Heart left ventricle (tissue), 16 donors: ENCODE data around the gene UBE2H. TPM values are rescaled to one million over a fixed set of nuclear protein-coding genes. Genes with fewer than 3 reads are reported as not detected.

ENCODE experiments used
- ATAC-seq, 4 donors: fragments of 200-7000 bp; cut with Tn5 transposase; one replicate each; pipeline ENCODE4 v1.9.1; 2020 to 2022; ENCODE audit warnings: moderate library complexity in 4 of 4, mild to moderate bottlenecking in 3 of 4, moderate number of reproducible peaks in 1 of 4
- DNase-seq, 5 donors: peaks; one replicate each; pipeline ENCODE4 v3.0.0-alpha.2; 2020
- H3K27ac ChIP-seq, 12 donors: fragments of 200-600 bp; sonication (generic) in 4 of 12; one replicate each; pipeline versions ENCODE4 v1.5.0 to v1.8.0; 2016 to 2022; ENCODE audit warnings: mild to moderate bottlenecking in 2 of 12
- H3K27me3 ChIP-seq, 9 donors: fragments of 200-600 bp; sonication (generic) in 2 of 9; one replicate each; pipeline versions ENCODE4 v1.5.1 to v1.8.0; 2016 to 2022; ENCODE audit warnings: mild to moderate bottlenecking in 3 of 9
- H3K36me3 ChIP-seq, 9 donors: fragments of 200-600 bp; sonication (generic) in 2 of 9; one replicate each; pipeline versions ENCODE4 v1.5.0 to v1.8.0; 2018 to 2022; ENCODE audit warnings: mild to moderate bottlenecking in 2 of 9
- H3K4me1 ChIP-seq, 12 donors: fragments of 200-600 bp; sonication (generic) in 4 of 12; one replicate each; pipeline versions ENCODE4 v1.5.0 to v1.8.0; 2016 to 2022; ENCODE audit warnings: mild to moderate bottlenecking in 3 of 12
- H3K4me3 ChIP-seq, 12 donors: fragments of 200-600 bp; sonication (generic) in 4 of 12; one replicate each; pipeline versions ENCODE4 v1.5.0 to v1.8.0; 2017 to 2022; ENCODE audit warnings: mild to moderate bottlenecking in 9 of 12, moderate library complexity in 4 of 12
- H3K9me3 ChIP-seq, 12 donors: fragments of 200-600 bp; sonication (generic) in 4 of 12; one replicate each; pipeline versions ENCODE4 v1.5.0 to v1.8.0; 2016 to 2022; ENCODE audit warnings: mild to moderate bottlenecking in 1 of 12
- POLR2A ChIP-seq, 2 donors: fragments of 450-650 bp; IDR thresholded peaks; one replicate each; pipeline ENCODE4 v1.6.1; 2017; ENCODE audit warnings: antibody characterized with exemption in 2 of 2, mild to moderate bottlenecking in 2 of 2, moderate library complexity in 2 of 2
- WGBS, 4 donors: extraction: QIAGEN DNeasy Blood & Tissue Kit in 2 of 4; methylation state at CpG; one replicate each; pipeline versions ENCODE4 v1.1.5 to v1.1.7; 2013 to 2018; 5-methylcytosine and 5-hydroxymethylcytosine counted together
- intact Hi-C, 10 donors: fragments of 100-400 bp; cut with DNase I; formaldehyde crosslinking; loops; one replicate each; pipeline versions ENCODE4 v1.11.1 to v1.14.2; 2022
- polyA plus RNA-seq, 2 donors: library from polyadenylated mRNA; stranded (reverse); fragments of 200-250 nt; gene quantifications; one replicate each; pipeline ENCODE4 v1.2.3, GENCODE V29; 2013
- total RNA-seq, 9 donors: library from RNA; depleted of rRNA in 2 of 9; stranded (reverse); fragments of >200 nt in 2 of 9; fragmentation: NEBNext Ultra II Directional in 3 of 9; extraction: Animal tissue kit (Norgen Biotek cat#: 25700) in 3 of 9; gene quantifications; one replicate each; pipeline versions ENCODE4 v1.1.0 to v1.2.4, GENCODE V29; 2016 to 2023
- TF ChIP-seq, protein P1 (sequence below), 12 donors: fragments of 200-600 bp; sonication (generic) in 4 of 12; IDR thresholded peaks; one replicate each; pipeline versions ENCODE4 v1.5.0 to v1.8.0; 2018 to 2022; ENCODE audit warnings: antibody characterized with exemption in 12 of 12, mild to moderate bottlenecking in 5 of 12
- donor health status: ischemic (EF 13 %, LVEDD 7.1; RV severe dilation, severe dysfunction).
- donor health status: healthy with polysubstance abuse.
- donor health status: DM: no; HTN: yes; CAD: no.
- donor health status: DM: no; HTN: no; CAD: no.
- donor health status: ischemic (EF 25% LVEDD 6.9; RV normal size, moderate dysfunction).
- donor health status: ischemic (EF 25% LVEDD 5.7; RV mildly dilated, moderate dysfunction).
- donor health status: healthy.
- donor health status: DM: yes; HTN: yes; CAD: no.
- donor health status: ischemic (EF 35%, LVEDD 5.7; RV mildly dilated, moderate dysfunction).
- donor health status: nonischemic (EF 11% LVEDD 7.7; RV severe dilation, severe dysfunction).
- donor health status: DM: yes; HTN: yes; CAD: no.
- donor health status: PGD.
- donor health status: ischemic (EF 29% LVEDD 5.4; RV normal size, mild dysfunction).
- donor health status: nonischemic (EF 23%, LVEDD 6.1; RV moderate dilation, normal function).

The UBE2H gene
- total and polyA plus RNA-seq, 11 donors = 46.5 to 219 (median 112) TPM

DNA sequence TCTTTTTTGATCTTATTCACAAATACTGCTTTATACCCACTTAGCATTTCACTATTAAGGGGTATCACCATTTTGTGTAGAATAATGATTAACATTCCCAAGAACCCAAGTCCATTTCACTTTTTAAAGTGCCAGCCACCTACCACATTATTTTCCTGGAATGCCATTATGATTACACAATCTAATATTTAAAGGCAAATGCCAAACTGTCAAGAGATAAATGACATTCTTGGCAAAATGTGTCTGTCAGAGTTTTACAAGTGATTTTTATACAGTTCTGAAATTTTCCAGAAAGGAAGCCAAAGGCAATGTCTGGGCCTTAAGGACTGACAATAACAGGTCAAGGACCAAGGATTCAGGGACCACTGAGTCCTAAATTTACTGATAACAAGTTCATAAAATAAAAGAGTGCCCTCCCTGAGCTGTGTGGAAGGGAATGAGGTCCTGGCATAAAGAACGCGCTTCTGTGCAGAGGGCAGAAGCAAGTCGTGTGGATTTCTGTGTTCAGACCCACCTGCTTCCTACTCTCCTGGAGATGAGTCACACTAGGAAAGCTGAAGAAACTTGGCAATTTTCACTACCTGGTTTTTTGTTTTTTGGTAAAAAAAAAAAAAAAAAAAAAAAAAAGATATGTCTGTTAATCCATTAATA, 66.5 kb downstream of the UBE2H start:
- TF ChIP-seq, protein P1, sequence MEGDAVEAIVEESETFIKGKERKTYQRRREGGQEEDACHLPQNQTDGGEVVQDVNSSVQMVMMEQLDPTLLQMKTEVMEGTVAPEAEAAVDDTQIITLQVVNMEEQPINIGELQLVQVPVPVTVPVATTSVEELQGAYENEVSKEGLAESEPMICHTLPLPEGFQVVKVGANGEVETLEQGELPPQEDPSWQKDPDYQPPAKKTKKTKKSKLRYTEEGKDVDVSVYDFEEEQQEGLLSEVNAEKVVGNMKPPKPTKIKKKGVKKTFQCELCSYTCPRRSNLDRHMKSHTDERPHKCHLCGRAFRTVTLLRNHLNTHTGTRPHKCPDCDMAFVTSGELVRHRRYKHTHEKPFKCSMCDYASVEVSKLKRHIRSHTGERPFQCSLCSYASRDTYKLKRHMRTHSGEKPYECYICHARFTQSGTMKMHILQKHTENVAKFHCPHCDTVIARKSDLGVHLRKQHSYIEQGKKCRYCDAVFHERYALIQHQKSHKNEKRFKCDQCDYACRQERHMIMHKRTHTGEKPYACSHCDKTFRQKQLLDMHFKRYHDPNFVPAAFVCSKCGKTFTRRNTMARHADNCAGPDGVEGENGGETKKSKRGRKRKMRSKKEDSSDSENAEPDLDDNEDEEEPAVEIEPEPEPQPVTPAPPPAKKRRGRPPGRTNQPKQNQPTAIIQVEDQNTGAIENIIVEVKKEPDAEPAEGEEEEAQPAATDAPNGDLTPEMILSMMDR (IDR thresholded peaks at IDR 0.05) = no peak
- TF ChIP-seq POLR2A (IDR thresholded peaks at IDR 0.05) = no peak
- Histone ChIP-seq H3K4me1 (peaks cover 0 to 49% (median 22%) of the 10 kb centered on the region in 12 donors), H3K27ac (peak overlapping the region in 10 of 12 donors; percentile 15 to 69 (median 46)), H3K9me3 (no peaks in the 10 kb centered on the region), H3K36me3 (peaks cover 0 to 20% (median 8%) of the 10 kb centered on the region in 9 donors), H3K4me3 (no peak overlapping the region), H3K27me3 (no peaks in the 10 kb centered on the region)
- WGBS, 4 donors = 43 to 54% (median 50%) methylated on average over 3 of the region's 3 CpGs
- no peak for DNase-seq
- intact Hi-C loops = loop anchor here in 1 of 10 donors (10.0 kb wide), 1 partner anchor 69 kb away; the partner anchor contains the start of gene UBE2H
- ATAC-seq = peak in 3 of 4 donors; percentile 42 to 59 (median 49)

DNA sequence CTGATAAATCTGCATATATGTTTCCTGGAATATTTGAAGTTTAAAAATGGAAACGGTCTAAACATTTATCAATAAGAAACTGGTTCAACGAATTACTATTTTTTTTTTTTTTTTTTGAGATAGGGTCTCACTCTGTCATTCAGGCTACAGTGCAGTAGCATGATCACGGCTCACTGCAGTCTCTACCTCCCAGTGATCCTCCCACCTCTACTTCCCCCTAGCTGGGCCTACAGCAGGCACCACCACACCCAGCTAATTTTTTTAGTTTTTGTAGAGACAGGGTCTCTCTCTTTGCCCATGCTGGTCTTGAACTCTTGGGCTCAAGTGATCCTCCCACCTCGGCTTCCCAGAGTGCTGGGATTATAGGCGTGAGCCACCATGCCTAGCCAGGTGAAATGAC, 68.3 kb downstream of the UBE2H start:
- Histone ChIP-seq H3K27me3 (no peaks in the 10 kb centered on the region), H3K27ac (peak overlapping the region in 1 of 12 donors; percentile 45), H3K4me3 (no peak overlapping the region), H3K9me3 (no peaks in the 10 kb centered on the region), H3K36me3 (peaks cover 0 to 24% (median 16%) of the 10 kb centered on the region in 9 donors), H3K4me1 (peaks cover 0 to 45% (median 21%) of the 10 kb centered on the region in 12 donors)
- intact Hi-C loops = loop anchor here in 1 of 10 donors (10.0 kb wide), 1 partner anchor 70 kb away; the partner anchor contains the start of gene UBE2H
- no peak for ATAC-seq
- 85 to 96% (median 94%) methylated on average over 5 of the region's 5 CpGs for WGBS, 4 donors
- no peak for TF ChIP-seq POLR2A (IDR thresholded peaks at IDR 0.05)
- TF ChIP-seq, protein P1 (IDR thresholded peaks at IDR 0.05) = no peak
- no peak for DNase-seq

DNA sequence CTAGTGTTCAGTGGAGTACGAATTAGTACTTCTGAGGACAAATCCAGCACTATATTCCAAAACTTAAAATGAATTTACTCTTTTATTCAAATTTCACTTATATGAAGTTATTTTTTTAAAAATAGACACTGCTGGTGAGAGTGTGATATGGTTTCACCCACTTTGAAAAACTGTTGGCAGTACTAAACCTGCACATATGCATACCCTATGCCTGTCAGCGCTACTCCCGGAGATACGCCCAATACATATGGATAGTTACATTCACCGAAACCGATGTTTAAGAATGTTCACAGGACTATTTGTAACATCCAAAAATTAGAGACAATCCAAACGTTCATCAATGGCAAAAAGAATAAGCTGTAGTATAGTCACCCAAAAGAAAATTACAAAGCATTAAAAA, 69.6 kb downstream of the UBE2H start:
- 94 to 96% (median 94%) methylated on average over 7 of the region's 7 CpGs for WGBS, 4 donors
- Histone ChIP-seq H3K27me3 (no peaks in the 10 kb centered on the region), H3K4me1 (peaks cover 0 to 42% (median 16%) of the 10 kb centered on the region in 12 donors), H3K27ac (no peak overlapping the region), H3K4me3 (no peak overlapping the region), H3K36me3 (peaks cover 0 to 37% (median 24%) of the 10 kb centered on the region in 9 donors), H3K9me3 (no peaks in the 10 kb centered on the region)
- no peak for ATAC-seq
- DNase-seq = no peak
- no peak for TF ChIP-seq POLR2A (IDR thresholded peaks at IDR 0.05)
- TF ChIP-seq, protein P1 (IDR thresholded peaks at IDR 0.05) = no peak
- intact Hi-C loops = loop anchor here in 1 of 10 donors (10.0 kb wide), 1 partner anchor 72 kb away; the partner anchor contains the start of gene UBE2H

DNA sequence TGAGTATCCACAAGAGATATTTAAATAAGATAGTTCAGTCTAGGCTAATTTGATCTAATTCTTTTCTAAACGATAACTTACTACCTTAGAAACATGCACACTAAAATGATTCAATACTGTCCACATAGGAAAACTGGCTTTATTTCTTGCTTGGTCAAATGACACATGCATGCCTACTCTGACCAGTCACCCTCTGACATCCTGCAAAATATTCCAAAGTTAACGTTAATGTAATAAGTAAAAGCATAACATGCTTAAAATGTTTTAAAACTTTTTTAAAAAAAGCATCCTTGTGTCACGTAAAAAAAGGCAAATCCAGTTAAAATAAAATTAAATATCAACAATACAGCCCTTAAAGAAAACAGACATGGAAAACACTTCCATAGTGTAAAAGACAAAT, 70.2 kb downstream of the UBE2H start:
- WGBS, 4 donors = 71 to 79% (median 75%) methylated on average over 3 of the region's 3 CpGs
- no peaks in the 10 kb centered on the region for H3K27me3 ChIP-seq
- peaks cover 0 to 42% (median 25%) of the 10 kb centered on the region in 9 donors for H3K36me3 ChIP-seq
- no peak for ATAC-seq
- H3K4me3 ChIP-seq = no peak overlapping the region
- no peak for TF ChIP-seq POLR2A (IDR thresholded peaks at IDR 0.05)
- TF ChIP-seq, protein P1 (IDR thresholded peaks at IDR 0.05) = no peak
- no peaks in the 10 kb centered on the region for H3K9me3 ChIP-seq
- DNase-seq = no peak
- no peak overlapping the region for H3K27ac ChIP-seq
- intact Hi-C loops = loop anchor here in 1 of 10 donors (10.0 kb wide), 1 partner anchor 72 kb away; the partner anchor contains the start of gene UBE2H
- peaks cover 0 to 45% (median 22%) of the 10 kb centered on the region in 12 donors for H3K4me1 ChIP-seq
